Karpas-422 (cell line): Measurements from ENCODE around the gene PPM1N. TPM values are rescaled to one million over a fixed set of nuclear protein-coding genes. Genes with fewer than 3 reads are reported as not detected.

ENCODE experiments used
- DNase-seq: peaks from one replicate; pipeline ENCODE4 v3.0.0-alpha.2; 2015
- H2AFZ ChIP-seq: fragments of 200-600 bp; sonication (generic); 2 replicates; pipeline ENCODE4 v1.6.1; 2014; ENCODE audit warnings: antibody characterized with exemption, low read length, mixed read lengths
- H3K27ac ChIP-seq: fragments of 200-600 bp; sonication (generic); 2 replicates; pipeline ENCODE4 v1.5.1; 2014; ENCODE audit warnings: mild to moderate bottlenecking, low read length, moderate library complexity
- H3K27me3 ChIP-seq: fragments of 200-600 bp; sonication (generic); 2 replicates; pipeline ENCODE4 v1.6.1; 2014; ENCODE audit warnings: low read length, mixed read lengths
- H3K36me3 ChIP-seq: fragments of 200-600 bp; sonication (generic); 2 replicates; pipeline ENCODE4 v1.6.1; 2014; ENCODE audit warnings: low read length, mixed read lengths; ENCODE audit not compliant: insufficient read depth
- H3K4me1 ChIP-seq: fragments of 200-600 bp; sonication (generic); 2 replicates; pipeline ENCODE4 v1.6.1; 2014; ENCODE audit warnings: mild to moderate bottlenecking, low read length, mixed read lengths
- H3K4me2 ChIP-seq: fragments of 200-600 bp; sonication (generic); 2 replicates; pipeline ENCODE4 v1.6.1; 2014; ENCODE audit warnings: low read length, low read depth, mild to moderate bottlenecking; ENCODE audit not compliant: poor library complexity, severe bottlenecking
- H3K4me3 ChIP-seq: fragments of 200-600 bp; sonication (generic); 2 replicates; pipeline ENCODE4 v1.5.1; 2014; ENCODE audit warnings: mild to moderate bottlenecking, antibody characterized with exemption, low read length, mixed read lengths
- H3K79me2 ChIP-seq: fragments of 200-600 bp; sonication (generic); 2 replicates; pipeline ENCODE4 v1.6.1; 2014; ENCODE audit warnings: mild to moderate bottlenecking, low read length, mixed read lengths
- H3K9ac ChIP-seq: fragments of 200-600 bp; sonication (generic); 2 replicates; pipeline ENCODE4 v1.6.0; 2014; ENCODE audit warnings: low read length
- H3K9me2 ChIP-seq: fragments of 200-600 bp; sonication (generic), shearing (Covaris generic); replicated peaks from 2 replicates; pipeline ENCODE4 v1.6.0; 2014; ENCODE audit warnings: mild to moderate bottlenecking, low read length, moderate library complexity; ENCODE audit not compliant: insufficient read depth
- H3K9me3 ChIP-seq: fragments of 300-700, 200-600 bp; sonication (generic); 2 replicates; pipeline ENCODE4 v1.6.1; 2014; ENCODE audit warnings: low read length, mixed read lengths
- H4K20me1 ChIP-seq: fragments of 200-600 bp; sonication (generic); 2 replicates; pipeline ENCODE4 v1.6.1; 2014; ENCODE audit warnings: mild to moderate bottlenecking, antibody characterized with exemption, low read length, low read depth; ENCODE audit not compliant: insufficient read depth
- total RNA-seq: library from RNA; depleted of rRNA; stranded (reverse); fragments of >200 nt; shearing (Covaris generic); gene quantifications from 2 replicates; pipeline ENCODE4 v1.2.3, GENCODE V29; 2014; ENCODE audit warnings: low replicate concordance

PPM1N gene
- total RNA-seq, 1 experiment from 2014 or later: 0.71 TPM

- Histone ChIP-seq H2AFZ (no peak overlapping the region), H3K9me3 (no peaks in the 10 kb centered on the region), H3K79me2 (no peaks in the 10 kb centered on the region), H3K27ac (no peak overlapping the region), H3K4me2 (no peak overlapping the region), H3K27me3 (no peaks in the 10 kb centered on the region), H3K9me2 (no peaks in the 10 kb centered on the region), H3K9ac (no peak overlapping the region), H4K20me1 (0 out of 2 replicates have a peak, but pooled peaks cover 4% of the 10 kb centered on the region), H3K4me1 (peaks cover 36% of the 10 kb centered on the region), H3K4me3 (no peak overlapping the region), H3K36me3 (0 out of 2 replicates have a peak, but pooled peaks cover 3% of the 10 kb centered on the region)
- DNase-seq: no peak
These were observed 2.9 kb downstream of the PPM1N start for GRCh38 chr19:45500918-45501729.

- H3K79me2 ChIP-seq: no peaks in the 10 kb centered on the region
- H3K9ac ChIP-seq: no peak overlapping the region
These were observed 3.4 kb downstream of the PPM1N start for GRCh38 chr19:45501730-45502014.

GRCh38 chr19:45502111-45502510, 3.9 kb downstream of the PPM1N start:
- Histone ChIP-seq H2AFZ (no peak overlapping the region), H3K27ac (no peak overlapping the region), H3K4me3 (no peak overlapping the region), H3K4me1 (peaks cover 35% of the 10 kb centered on the region), H3K9ac (no peak overlapping the region), H3K4me2 (no peak overlapping the region), H3K27me3 (no peaks in the 10 kb centered on the region), H3K79me2 (no peaks in the 10 kb centered on the region; the same call in 1 of the 2 replicates), H3K9me3 (no peaks in the 10 kb centered on the region), H4K20me1 (0 out of 2 replicates have a peak, but pooled peaks cover 4% of the 10 kb centered on the region), H3K9me2 (no peaks in the 10 kb centered on the region), H3K36me3 (0 out of 2 replicates have a peak, but pooled peaks cover 3% of the 10 kb centered on the region)
- no peak for DNase-seq

More at GRCh38 chr19:45501730-45502014, 3.4 kb downstream of the PPM1N start:
- H3K27me3 ChIP-seq: no peaks in the 10 kb centered on the region
- no peak overlapping the region for H3K27ac ChIP-seq
- H3K36me3 ChIP-seq: 0 out of 2 replicates have a peak, but pooled peaks cover 3% of the 10 kb centered on the region
- peaks cover 32% of the 10 kb centered on the region for H3K4me1 ChIP-seq
- no peaks in the 10 kb centered on the region for H3K9me3 ChIP-seq
- no peaks in the 10 kb centered on the region for H3K9me2 ChIP-seq
- no peak overlapping the region for H2AFZ ChIP-seq
- 0 out of 2 replicates have a peak, but pooled peaks cover 4% of the 10 kb centered on the region for H4K20me1 ChIP-seq
- H3K4me2 ChIP-seq: no peak overlapping the region
- H3K4me3 ChIP-seq: no peak overlapping the region
- DNase-seq: no peak

- H3K27ac ChIP-seq: no peak overlapping the region
- peaks cover 16% of the 10 kb centered on the region for H3K79me2 ChIP-seq
- no peak overlapping the region for H3K4me2 ChIP-seq
- no peak for DNase-seq
- H4K20me1 ChIP-seq: peaks cover 8% of the 10 kb centered on the region; the same call in 1 of the 2 replicates
- H3K27me3 ChIP-seq: no peaks in the 10 kb centered on the region
- no peaks in the 10 kb centered on the region for H3K9me3 ChIP-seq
- H3K36me3 ChIP-seq: 0 out of 2 replicates have a peak, but pooled peaks cover 3% of the 10 kb centered on the region
- no peak overlapping the region for H3K9ac ChIP-seq
- no peak overlapping the region for H3K4me3 ChIP-seq
- peaks cover 23% of the 10 kb centered on the region for H3K4me1 ChIP-seq
- no peaks in the 10 kb centered on the region for H3K9me2 ChIP-seq
- H2AFZ ChIP-seq: no peak overlapping the region
These were observed 5.7 kb downstream of the PPM1N start for GRCh38 chr19:45503909-45504308.

GRCh38 chr19:45505151-45505995, 7.1 kb downstream of the PPM1N start:
- Histone ChIP-seq H3K27me3 (no peaks in the 10 kb centered on the region), H2AFZ (no peak overlapping the region), H3K27ac (no peak overlapping the region), H3K9ac (peak overlapping the region; percentile 96), H3K4me1 (peaks cover 30% of the 10 kb centered on the region), H3K79me2 (peaks cover 30% of the 10 kb centered on the region), H3K9me2 (no peaks in the 10 kb centered on the region), H3K4me3 (peak overlapping the region; percentile 99; the same call in 1 of the 2 replicates), H3K4me2 (peak overlapping the region; percentile 80), H3K9me3 (no peaks in the 10 kb centered on the region), H3K36me3 (0 out of 2 replicates have a peak, but pooled peaks cover 3% of the 10 kb centered on the region), H4K20me1 (peaks cover 8% of the 10 kb centered on the region; the same call in 1 of the 2 replicates)
- no peak for DNase-seq

GRCh38 chr19:45505996-45506245, 7.7 kb downstream of the PPM1N start:
- H3K9me2 ChIP-seq: no peaks in the 10 kb centered on the region

GRCh38 chr19:45506246-45506988, 8.2 kb downstream of the PPM1N start:
- H3K9me2 ChIP-seq: no peaks in the 10 kb centered on the region
- H3K9me3 ChIP-seq: no peaks in the 10 kb centered on the region
- H3K79me2 ChIP-seq: peaks cover 41% of the 10 kb centered on the region
- peak overlapping the region; percentile 84; the same call in 1 of the 2 replicates for H2AFZ ChIP-seq
- peak; percentile 98 for DNase-seq
- H3K36me3 ChIP-seq: no peaks in the 10 kb centered on the region
- peak overlapping the region; percentile 80 for H3K4me2 ChIP-seq
- peak overlapping the region; percentile 96 for H3K9ac ChIP-seq
- no peaks in the 10 kb centered on the region for H3K27me3 ChIP-seq
- peaks cover 32% of the 10 kb centered on the region for H3K4me1 ChIP-seq
- H3K4me3 ChIP-seq: peak overlapping the region; percentile 99
- peaks cover 5% of the 10 kb centered on the region; the same call in 1 of the 2 replicates for H4K20me1 ChIP-seq
- H3K27ac ChIP-seq: peak overlapping the region; percentile 87

More at GRCh38 chr19:45505996-45506245, 7.7 kb downstream of the PPM1N start:
- Histone ChIP-seq H3K9ac (peak overlapping the region; percentile 96), H3K4me2 (peak overlapping the region; percentile 80), H4K20me1 (peaks cover 8% of the 10 kb centered on the region; the same call in 1 of the 2 replicates), H3K27ac (no peak overlapping the region), H3K4me3 (peak overlapping the region; percentile 99), H3K36me3 (0 out of 2 replicates have a peak, but pooled peaks cover 3% of the 10 kb centered on the region), H3K27me3 (no peaks in the 10 kb centered on the region), H3K9me3 (no peaks in the 10 kb centered on the region), H3K79me2 (peaks cover 36% of the 10 kb centered on the region), H3K4me1 (peaks cover 30% of the 10 kb centered on the region), H2AFZ (peak overlapping the region; percentile 21; the same call in 1 of the 2 replicates)
- DNase-seq: no peak
